HG02970 (cell line): ENCODE measurements around the gene EPS8.
A peak's percentile ranks its signal among the peaks of the same experiment; 100 is the strongest.

Source experiments
- ATAC-seq: cut with Tn5 transposase; IDR thresholded peaks from one replicate; pipeline ENCODE4 v1.9.1; 2021; ENCODE audit warnings: mild to moderate bottlenecking, moderate library complexity, moderate number of reproducible peaks; ENCODE audit not compliant: unreplicated experiment, low FRiP score

Gene EPS8

DNA sequence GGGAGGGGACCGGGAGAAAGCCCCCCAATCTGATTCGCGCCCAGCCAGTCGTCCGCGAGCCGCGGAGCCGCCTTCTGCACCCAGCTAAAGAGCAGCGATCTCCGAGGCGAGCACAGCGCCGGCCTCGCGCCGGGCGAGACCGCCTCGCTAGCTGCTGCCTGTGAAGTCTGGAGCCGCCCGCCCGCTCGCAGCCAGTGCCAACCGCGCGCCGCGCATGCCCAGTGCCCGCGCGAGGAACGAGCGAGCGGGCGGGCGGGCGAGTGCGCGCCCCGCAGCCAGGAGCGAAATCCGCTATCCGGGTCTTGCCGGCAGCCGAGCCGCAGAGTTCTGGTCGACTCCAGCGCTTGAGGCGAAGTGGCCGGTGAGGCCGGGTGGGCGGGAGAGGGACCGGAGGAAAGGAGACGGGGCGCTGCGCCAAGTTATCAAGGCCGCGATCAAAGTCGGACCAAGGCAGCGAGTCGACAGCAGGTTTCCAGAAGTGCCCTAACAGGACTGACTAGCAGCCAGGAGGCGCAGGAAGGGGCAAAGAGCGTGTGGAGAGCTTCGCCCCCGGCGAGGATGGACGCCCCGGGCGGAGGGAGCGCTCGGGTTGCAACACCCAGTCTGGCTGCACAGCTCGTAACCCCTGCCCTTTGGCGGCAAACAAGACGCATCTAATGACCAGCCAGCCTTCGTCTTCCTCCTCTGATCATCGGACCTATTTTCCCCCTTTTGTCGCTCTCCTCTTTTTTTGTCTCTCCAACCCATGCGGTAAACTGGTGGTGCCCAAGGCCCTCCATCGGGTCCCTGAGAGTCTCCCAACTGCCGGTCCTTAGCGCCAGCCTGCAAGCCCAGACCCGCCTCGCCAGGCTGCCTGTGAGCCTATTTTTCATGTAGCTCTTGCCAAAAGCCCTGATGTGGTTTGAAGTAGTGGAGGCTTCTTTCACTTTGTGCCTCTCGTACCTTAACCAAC lies at the start of gene EPS8:
TSS of gene EPS8 (minus strand) at position 169 of the 952 bp plus-strand sequence. CDS start 106,437 bp downstream, outside the sequence.
- peak; percentile 98 for ATAC-seq

GRCh38 chr12:15837141-15837790 lies 48.1 kb upstream of the EPS8 start:
- no peak for ATAC-seq

- ATAC-seq: no peak
Measured at GRCh38 chr12:15834575-15834974, 45.4 kb upstream of the EPS8 start.

DNA sequence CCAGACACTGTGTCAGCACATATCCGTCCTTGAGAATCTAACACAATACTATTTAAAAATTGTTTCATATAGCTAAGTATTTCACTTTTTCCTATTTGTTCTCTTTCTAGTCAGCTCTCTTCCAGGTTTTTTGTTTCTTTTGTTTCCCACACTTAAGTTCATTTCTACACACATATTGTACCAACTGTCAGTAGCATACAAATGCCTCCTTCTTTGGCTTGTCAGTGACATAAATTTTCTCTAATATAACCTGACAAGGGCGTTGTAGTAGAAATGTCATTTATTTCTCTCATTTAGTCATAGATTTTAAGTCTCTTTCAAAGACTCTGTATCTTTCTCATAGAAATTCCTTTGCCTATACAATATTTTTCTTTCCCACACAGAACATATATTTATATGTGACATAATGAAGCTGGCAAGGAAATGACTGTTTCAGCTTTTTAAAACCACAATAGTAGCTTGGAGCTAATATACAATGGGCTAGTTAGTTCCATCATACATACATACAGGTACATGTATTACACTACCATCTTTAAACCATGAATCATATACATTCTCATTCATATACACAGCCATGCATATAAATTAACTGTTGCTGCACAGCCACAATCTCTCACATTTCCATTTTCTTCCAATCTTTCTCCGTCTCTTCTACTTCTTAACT lies 42.3 kb upstream of the EPS8 start:
- no peak for ATAC-seq

- no peak for ATAC-seq
Measured at GRCh38 chr12:15830538-15830937, 41.4 kb upstream of the EPS8 start.

- no peak for ATAC-seq
Measured at GRCh38 chr12:15829949-15830348, 40.8 kb upstream of the EPS8 start.

- ATAC-seq: no peak
Measured at GRCh38 chr12:15829255-15829654, 40.1 kb upstream of the EPS8 start.

DNA sequence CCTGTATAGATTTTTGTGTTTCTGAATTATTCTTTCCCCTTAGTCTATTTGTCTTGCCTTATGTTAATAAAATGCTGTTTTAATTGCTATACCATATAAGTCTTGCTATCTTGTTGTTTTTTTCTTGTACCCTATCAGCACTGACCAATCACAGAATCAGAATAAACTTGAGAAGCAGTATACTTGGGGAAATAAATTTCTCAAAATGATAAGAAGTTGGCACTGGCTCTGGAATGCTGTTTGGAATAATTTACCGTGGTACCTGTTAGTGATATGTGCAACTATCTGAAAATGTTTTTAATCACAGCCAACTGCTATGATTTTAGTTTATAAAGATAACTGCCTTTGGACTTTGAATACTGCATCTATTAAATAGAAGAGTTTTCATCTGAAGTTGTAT lies 37.9 kb upstream of the EPS8 start:
- ATAC-seq: no peak

GRCh38 chr12:15824516-15824915 lies 35.3 kb upstream of the EPS8 start:
- ATAC-seq: no peak

- no peak for ATAC-seq
Measured at GRCh38 chr12:15823360-15824128, 34.4 kb upstream of the EPS8 start.

DNA sequence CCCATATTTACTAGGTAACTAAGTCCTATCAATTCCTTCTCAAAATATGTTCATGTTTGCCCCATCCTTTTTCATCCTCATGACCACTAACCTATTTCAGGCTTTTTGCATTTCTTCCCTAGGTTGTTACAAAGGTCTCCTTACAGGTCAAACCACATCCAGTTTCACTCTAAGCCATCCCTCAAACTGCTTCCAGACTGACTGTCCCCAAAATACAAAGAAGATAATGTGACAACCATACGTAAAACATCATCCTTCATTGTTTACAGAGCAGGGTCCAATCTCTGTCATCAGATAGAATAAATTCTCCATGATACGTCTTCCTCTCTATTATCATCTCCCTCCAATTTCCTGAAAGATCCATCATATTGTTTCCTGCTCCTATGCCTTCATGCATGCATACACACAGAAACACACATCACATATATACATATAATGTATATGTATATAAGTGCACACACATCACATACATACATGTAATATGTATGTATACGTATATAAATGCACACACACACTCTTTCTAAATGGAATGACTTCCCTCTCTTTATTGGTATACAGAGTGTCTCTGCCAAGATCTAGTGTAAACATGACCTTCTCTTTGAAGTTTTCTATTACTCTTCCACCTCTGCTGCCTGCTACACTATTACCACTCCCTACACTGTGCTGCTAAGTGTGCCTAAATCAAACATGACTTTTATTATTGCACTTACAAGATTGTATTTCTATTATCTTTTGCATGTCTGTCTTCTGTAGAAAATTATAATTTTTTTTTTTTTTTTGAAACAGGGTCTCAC lies 30.7 kb upstream of the EPS8 start:
- ATAC-seq: no peak

GRCh38 chr12:15818418-15818817 lies 29.2 kb upstream of the EPS8 start:
- ATAC-seq: no peak

DNA sequence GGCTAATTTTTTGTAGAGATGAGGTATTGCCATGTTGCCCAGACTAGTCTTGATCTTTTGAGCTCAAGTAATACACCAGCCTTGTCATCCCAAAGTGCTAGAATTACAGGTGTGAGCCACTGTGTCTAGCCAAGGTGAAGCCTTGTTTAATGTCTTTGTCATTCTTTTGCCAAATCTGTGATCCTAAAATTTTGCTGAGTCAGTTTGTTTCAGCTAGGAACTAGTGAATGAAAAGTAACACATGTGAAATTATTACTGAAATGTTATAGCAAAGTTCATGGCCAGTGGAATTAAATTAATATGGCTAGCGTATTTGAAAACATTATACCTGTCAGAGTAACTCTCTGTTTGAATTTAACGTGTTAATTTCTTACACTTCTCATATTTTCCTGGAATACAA lies 26.5 kb upstream of the EPS8 start:
- no peak for ATAC-seq

DNA sequence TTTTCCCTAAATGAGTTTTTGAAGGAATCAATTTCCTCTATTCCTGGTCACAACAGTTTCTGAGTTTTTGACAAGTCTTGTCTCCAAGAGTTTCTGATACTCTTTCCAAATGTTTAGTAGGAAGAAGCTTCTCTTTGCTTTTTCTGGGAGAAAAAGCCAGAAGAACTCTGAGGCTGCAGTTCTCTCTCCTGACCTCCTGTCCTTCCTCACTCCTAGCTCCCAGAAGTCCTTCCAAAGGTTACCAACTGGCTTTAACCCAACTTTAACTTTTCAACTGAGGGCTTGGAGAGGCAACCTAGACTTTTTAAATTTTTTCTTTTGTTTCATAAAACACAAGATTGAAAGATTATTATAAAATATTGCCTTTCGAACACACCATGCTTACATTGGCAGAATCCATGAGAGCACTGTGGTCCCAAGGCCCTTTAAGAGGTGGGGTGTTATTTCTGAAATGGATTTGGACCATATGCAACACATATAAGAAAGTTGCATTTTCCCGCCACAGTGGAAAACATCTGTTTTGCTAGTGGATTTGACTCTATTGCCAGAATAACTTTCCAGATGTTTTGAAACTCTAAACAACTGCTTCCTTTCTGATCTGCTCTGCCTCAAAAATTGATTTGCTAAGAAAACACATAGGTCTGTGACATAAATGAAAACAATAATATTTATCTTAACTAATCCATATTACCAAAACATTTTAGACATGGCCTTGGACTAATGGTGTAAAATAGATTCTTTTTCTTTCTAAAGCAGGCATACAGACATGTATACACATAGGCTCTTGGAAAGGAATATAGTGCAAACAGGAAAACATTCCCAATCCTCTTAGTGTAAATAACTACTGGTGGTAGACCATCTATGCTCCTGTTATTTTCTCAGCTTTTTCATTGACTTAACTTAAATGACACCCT lies 22.3 kb upstream of the EPS8 start:
- no peak for ATAC-seq

GRCh38 chr12:15808652-15809051 lies 19.5 kb upstream of the EPS8 start:
- no peak for ATAC-seq

- ATAC-seq: no peak
Measured at GRCh38 chr12:15808250-15808649, 19.1 kb upstream of the EPS8 start.

DNA sequence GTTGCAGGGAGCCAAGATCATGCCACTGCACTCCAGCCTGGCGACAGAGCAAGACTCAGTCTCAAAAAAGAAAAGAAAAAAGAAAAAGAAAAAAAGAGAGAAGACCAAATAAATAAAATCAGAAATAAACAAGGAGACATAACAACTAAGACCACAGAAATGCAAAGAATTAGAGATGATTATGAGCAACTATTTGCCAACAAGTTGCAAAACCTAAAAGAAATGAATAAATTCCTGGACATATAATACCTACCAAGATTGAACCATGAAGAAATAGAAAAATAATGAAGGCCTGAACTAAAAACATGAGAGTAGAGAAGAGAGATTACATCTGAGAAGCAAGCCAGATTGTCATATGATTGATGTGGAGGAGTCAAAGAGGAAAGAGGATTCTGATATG lies 17.6 kb upstream of the EPS8 start:
- no peak for ATAC-seq
